HepG2 (cell line): Measurements from ENCODE around the gene MAP3K5. TPM values are rescaled to one million over a fixed set of nuclear protein-coding genes. Genes with fewer than 3 reads are reported as not detected.

Experiments used
- ATAC-seq: fragments of 200-7000 bp; cut with Tn5 transposase; 3 replicates; pipeline ENCODE4 v1.9.1; 2020; ENCODE audit warnings: mild to moderate bottlenecking, moderate library complexity
- BruUV-seq: library from RNA; stranded (reverse); fragments of 400-500 nt; replicated peaks from 2 replicates; lab custom pipeline; 2021; lab: Mats Ljungman, UMichigan
- CTCF ChIA-PET: fragments of 300-600 bp; formaldehyde crosslinking; extraction: SDS; loops from one replicate; lab custom pipeline; 2021; ENCODE audit warnings: low total read pairs, inconsistent platforms, low intra/inter-chr PET ratio; lab: Yijun Ruan, JAX
- POLR2A ChIA-PET: fragments of 350-600 bp; sonication (Branson Sonifier 250); formaldehyde crosslinking; loops from one replicate; lab custom pipeline; 2020; ENCODE audit warnings: antibody characterized with exemption, inconsistent platforms; lab: Yijun Ruan, JAX
- DNase-seq: peaks from one replicate; pipeline ENCODE4 v3.0.0-alpha.2; 2015; ENCODE audit warnings: low spot score
- FAIRE-seq: peaks from 3 replicates; lab custom pipeline; 2011; peaks lifted over from hg19 to GRCh38; lab: Jason Lieb, UNC
- H2AFZ ChIP-seq: one replicate; pipeline ENCODE4 v1.6.1; 2011; ENCODE audit warnings: low read length, inconsistent platforms
- H3K27ac ChIP-seq: fragments of 300-600 bp; 3 replicates; pipeline ENCODE4 v1.8.0; 2011; ENCODE audit warnings: mixed run types, mild to moderate bottlenecking, mixed read lengths, low read length, inconsistent platforms; ENCODE audit not compliant: insufficient read depth; ENCODE audit errors: extremely low read length
- H3K27me3 ChIP-seq, 2 experiments: fragments of 200-600 bp in 1 of 2; 2 replicates in 1 of 2; 3 replicates in 1 of 2; pipeline versions ENCODE4 v1.6.0 to v1.8.0; 2011; ENCODE audit warnings: low read length in 2 of 2, mild to moderate bottlenecking in 2 of 2, moderate library complexity in 2 of 2, inconsistent platforms in 1 of 2; ENCODE audit not compliant: insufficient read depth in 2 of 2, control insufficient read depth in 1 of 2
- H3K36me3 ChIP-seq, 2 experiments: fragments of 200-600 bp in 1 of 2; replicated peaks in 1 of 2; 2 replicates in 1 of 2; 3 replicates in 1 of 2; pipeline versions ENCODE4 v1.5.1 to v1.8.0; 2011; ENCODE audit warnings: low read length in 2 of 2, inconsistent platforms in 1 of 2; ENCODE audit not compliant: insufficient read depth in 2 of 2, control insufficient read depth in 1 of 2
- H3K4me1 ChIP-seq: 2 replicates; pipeline ENCODE4 v1.5.1; 2012; ENCODE audit warnings: low read length, inconsistent platforms; ENCODE audit not compliant: insufficient read depth
- H3K4me2 ChIP-seq: 2 replicates; pipeline ENCODE4 v1.6.0; 2011; ENCODE audit warnings: low read depth, low read length, inconsistent platforms
- H3K4me3 ChIP-seq, 3 experiments: fragments of 200-600 bp in 1 of 3; sonication (generic), shearing (Covaris generic) in 1 of 3; replicated peaks in 1 of 3; 2 replicates each; pipeline ENCODE4 v1.5.1; 2011 to 2016; ENCODE audit warnings: low read length in 3 of 3, inconsistent platforms in 2 of 3, low read depth in 2 of 3, mild to moderate bottlenecking in 2 of 3, control low read depth in 1 of 3, mixed read lengths in 1 of 3; ENCODE audit not compliant: insufficient read depth in 1 of 3
- H3K79me2 ChIP-seq: one replicate; pipeline ENCODE4 v1.6.1; 2011; ENCODE audit warnings: low read length, inconsistent platforms; ENCODE audit not compliant: insufficient read depth
- H3K9ac ChIP-seq: 2 replicates; pipeline ENCODE4 v1.6.0; 2011; ENCODE audit warnings: mild to moderate bottlenecking, low read depth, low read length, inconsistent platforms; ENCODE audit not compliant: insufficient read depth
- H3K9me3 ChIP-seq: 2 replicates; pipeline ENCODE4 v1.5.1; 2012; ENCODE audit warnings: mild to moderate bottlenecking, low read length
- H4K20me1 ChIP-seq: 2 replicates; pipeline ENCODE4 v1.6.0; 2011; ENCODE audit warnings: inconsistent platforms, mild to moderate bottlenecking, low read length, moderate library complexity; ENCODE audit not compliant: insufficient read depth
- NFE2L1 ChIP-seq: sonication (generic); formaldehyde crosslinking; IDR thresholded peaks from 2 replicates; pipeline ENCODE4 v1.4.0; 2020; ENCODE audit warnings: missing genetic modification reagents, mild to moderate bottlenecking, borderline replicate concordance
- RFXANK ChIP-seq: IDR thresholded peaks from 2 replicates; pipeline ENCODE4 v1.6.1; 2016
- ZEB1 ChIP-seq: IDR thresholded peaks from 2 replicates; pipeline ENCODE4 v1.6.1; 2012; ENCODE audit warnings: mild to moderate bottlenecking, low read depth, inconsistent platforms; ENCODE audit not compliant: insufficient replicate concordance
- ZHX1 ChIP-seq: sonication (generic); formaldehyde crosslinking; IDR thresholded peaks from 2 replicates; pipeline ENCODE4 v1.8.1; 2022; ENCODE audit warnings: low read depth, mild to moderate bottlenecking, missing genetic modification reagents
- ZNF513 ChIP-seq: sonication (generic); formaldehyde crosslinking; conservative IDR thresholded peaks from 2 replicates; pipeline ENCODE4 v1.5.0; 2020; ENCODE audit warnings: missing genetic modification reagents
- WGBS: methylation state at CpG from one replicate; pipeline ENCODE4 v1.1.6; 2017; ENCODE audit warnings: low lambda C conversion rate; 5-methylcytosine and 5-hydroxymethylcytosine counted together
- in situ Hi-C: cut with HindIII; loops from 2 replicates; pipeline ENCODE4 v1.10.0; 2017; ENCODE audit warnings: low pct_unique_long_range_greater_than_20kb; ENCODE audit not compliant: extremely low pct_ligation_motif_present
- intact Hi-C: fragments of 100-400 bp; cut with micrococcal nuclease; formaldehyde crosslinking; loops from one replicate; pipeline ENCODE4 v1.10.0; 2022; ENCODE audit not compliant: unreplicated experiment
- polyA plus RNA-seq, 8 experiments: library from polyadenylated mRNA; depleted of rRNA in 3 of 8; stranded (reverse) in 7 of 8; unstranded in 1 of 8; fragments of >200 nt; fragmentation: Illumina TruSeq in 4 of 8; extraction: Trizol in 4 of 8; gene quantifications; 2 replicates each; pipeline versions ENCODE4 v1.2.1 to v1.2.3, GENCODE V29; 2011 to 2016; ENCODE audit warnings: low read depth in 4 of 8, missing spikeins in 1 of 8, mixed read lengths in 1 of 8; ENCODE audit not compliant: insufficient read depth in 1 of 8
- total RNA-seq, 5 experiments: library from RNA; depleted of rRNA; stranded (reverse); fragments of >200 nt; fragmentation: Illumina TruSeq; extraction: Trizol; gene quantifications; 2 replicates each; pipeline ENCODE4 v1.2.3, GENCODE V29; 2016; ENCODE audit warnings: low read depth in 1 of 5

MAP3K5 gene
- total and polyA plus RNA-seq, 2 of the 13 experiments (the other 11 are each of a cell fraction or from before 2014, with no cell fraction given), result not detected

GRCh38 chr6:136656121-136656520 lies 136.2 kb downstream of the MAP3K5 start:
- no peak overlapping the region for H2AFZ ChIP-seq
- POLR2A ChIA-PET, result no interaction called here
- no peaks in the 10 kb centered on the region for H3K9me3 ChIP-seq
- H3K36me3 ChIP-seq, result no peaks in the 10 kb centered on the region
- WGBS, result 4% methylated on average over 1 of the region's 1 CpG
- H3K4me2 ChIP-seq, result no peak overlapping the region
- no peak overlapping the region for H3K27ac ChIP-seq
- no peak for DNase-seq
- BruUV-seq, result no TSS peak
- CTCF ChIA-PET, result no interaction called here
- H3K9ac ChIP-seq, result no peak overlapping the region
- H3K27me3 ChIP-seq, result peaks cover 0 to 5% of the 10 kb centered on the region in 2 experiments; a peak in 1 of 5 replicates
- H3K4me1 ChIP-seq, result no peaks in the 10 kb centered on the region
- H4K20me1 ChIP-seq, result no peaks in the 10 kb centered on the region
- no peak overlapping the region for H3K4me3 ChIP-seq
- in situ Hi-C loops (no loop called here), intact Hi-C loops (no loop called here)
- FAIRE-seq, result no peak
- no peak for ATAC-seq
- no peaks in the 10 kb centered on the region for H3K79me2 ChIP-seq
- TF ChIP-seq ZNF513 (CRISPR knock-in tag) (no peak), NFE2L1 (CRISPR knock-in tag) (no peak), RFXANK (CRISPR knock-in tag) (no peak), ZHX1 (CRISPR knock-in tag) (no peak), ZEB1 (no peak)
- TF ChIP-seq, all 625 proteins: peak for 0
